ENCODE results near the gene ZCCHC3.

The ZCCHC3 gene

DNA sequence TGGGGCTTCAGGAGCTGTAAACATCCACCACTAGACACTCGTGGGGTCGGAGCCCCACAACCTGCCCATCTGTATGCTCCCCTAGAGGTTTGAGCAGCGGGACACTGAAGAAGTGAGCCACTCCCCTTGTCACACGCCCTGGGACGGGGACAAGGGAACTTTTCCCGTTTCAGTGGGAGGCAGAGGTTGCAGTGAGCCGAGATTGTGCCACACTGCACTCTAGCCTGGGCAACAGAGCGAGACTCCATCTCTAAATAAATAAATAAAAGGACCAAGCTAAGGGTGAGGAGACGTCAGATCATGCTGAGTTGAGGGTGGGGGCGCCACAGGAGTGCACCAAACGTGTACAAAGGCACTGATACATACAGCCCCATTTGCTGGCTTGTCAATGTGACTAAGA lies 8.4 kb downstream of the ZCCHC3 start:
- no peaks in the 10 kb centered on the region for H3K27me3 ChIP-seq (replicated peaks; ENCODE audit: control insufficient read depth, insufficient read depth, low read length)
- H3K9me3 ChIP-seq (ENCODE audit: control insufficient read depth, low read length) = no peaks in the 10 kb centered on the region
- H3K9ac ChIP-seq (ENCODE audit: low read length) = no peak overlapping the region
- DNase-seq (ENCODE audit: low read depth) = no peak
- peaks cover 18% of the 10 kb centered on the region for H3K4me1 ChIP-seq (ENCODE audit: control insufficient read depth, insufficient read depth, low read length)
- no peak overlapping the region for H3K4me3 ChIP-seq (ENCODE audit: low read length)
- no peaks in the 10 kb centered on the region for H3K36me3 ChIP-seq (ENCODE audit: control insufficient read depth, insufficient read depth, low read length, severe bottlenecking)

DNA sequence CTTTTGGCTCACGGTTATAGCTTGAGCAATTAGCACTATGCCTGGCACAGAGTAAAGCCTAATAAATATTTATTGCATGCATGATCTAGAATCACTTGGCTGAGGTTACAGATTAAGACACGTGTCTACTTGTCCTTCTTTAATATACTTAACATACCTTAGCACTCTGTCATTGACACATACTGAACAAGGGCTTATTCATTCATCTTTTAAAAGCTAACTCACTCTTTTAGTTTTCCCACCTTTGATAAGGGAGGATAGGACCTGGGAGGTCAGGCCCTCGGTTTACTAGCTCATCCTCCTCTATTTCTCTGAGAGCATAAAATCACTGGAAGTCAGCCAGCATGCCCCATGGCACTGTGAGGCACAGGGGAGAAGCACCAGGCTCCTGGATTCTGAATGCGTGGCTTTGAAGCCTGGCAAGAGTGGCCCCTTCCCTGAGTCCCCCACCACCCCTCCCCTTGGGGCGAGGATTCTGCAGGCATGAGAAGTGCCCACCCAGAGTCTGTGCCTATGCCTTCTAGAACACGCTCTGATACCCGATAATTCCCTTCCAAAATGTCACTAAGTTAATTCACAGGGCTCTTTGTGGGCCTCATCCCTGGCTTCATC lies 11.2 kb downstream of the ZCCHC3 start:
- no peak overlapping the region for H3K9ac ChIP-seq (ENCODE audit: low read length)
- no peaks in the 10 kb centered on the region for H3K9me3 ChIP-seq (ENCODE audit: control insufficient read depth, low read length)
- H3K27me3 ChIP-seq (replicated peaks; ENCODE audit: control insufficient read depth, insufficient read depth, low read length) = no peaks in the 10 kb centered on the region
- peaks cover 18% of the 10 kb centered on the region for H3K4me1 ChIP-seq (ENCODE audit: control insufficient read depth, insufficient read depth, low read length)
- DNase-seq (ENCODE audit: low read depth) = no peak
- H3K4me3 ChIP-seq (ENCODE audit: low read length) = no peak overlapping the region
- no peaks in the 10 kb centered on the region for H3K36me3 ChIP-seq (ENCODE audit: control insufficient read depth, insufficient read depth, low read length, severe bottlenecking)

DNA sequence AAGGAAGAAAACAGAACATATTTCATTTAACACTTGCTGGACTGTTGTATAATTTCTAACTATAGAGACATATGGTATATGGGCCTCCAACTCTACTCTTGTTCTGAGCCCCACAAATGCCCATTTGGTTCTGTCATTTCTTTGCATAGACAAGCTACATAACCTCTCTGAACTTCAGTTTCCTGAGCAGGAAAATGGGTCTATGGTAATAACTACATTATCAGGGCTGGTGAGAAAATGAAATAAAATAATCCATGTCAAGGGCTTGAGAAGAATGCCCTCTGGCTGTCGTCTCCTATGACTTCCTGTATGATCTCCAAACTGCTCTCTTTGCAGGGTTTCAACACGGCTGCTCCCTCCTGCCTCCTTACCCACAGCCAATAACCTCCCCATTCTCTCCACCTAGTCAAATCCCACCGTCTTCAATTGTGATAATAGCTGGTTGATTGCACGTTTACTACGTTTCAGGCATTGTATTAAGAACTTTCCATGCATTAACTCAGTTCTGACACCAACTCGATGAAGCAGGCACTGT lies 12.0 kb downstream of the ZCCHC3 start:
- Histone ChIP-seq H3K36me3 (ENCODE audit: control insufficient read depth, insufficient read depth, low read length, severe bottlenecking) (no peaks in the 10 kb centered on the region), H3K9ac (ENCODE audit: low read length) (peak overlapping the region; percentile 81), H3K27me3 (replicated peaks; ENCODE audit: control insufficient read depth, insufficient read depth, low read length) (no peaks in the 10 kb centered on the region), H3K9me3 (ENCODE audit: control insufficient read depth, low read length) (no peaks in the 10 kb centered on the region), H3K4me1 (ENCODE audit: control insufficient read depth, insufficient read depth, low read length) (peaks cover 26% of the 10 kb centered on the region), H3K4me3 (ENCODE audit: low read length) (peak overlapping the region; percentile 78)
- DNase-seq (ENCODE audit: low read depth) = peak; percentile 72

DNA sequence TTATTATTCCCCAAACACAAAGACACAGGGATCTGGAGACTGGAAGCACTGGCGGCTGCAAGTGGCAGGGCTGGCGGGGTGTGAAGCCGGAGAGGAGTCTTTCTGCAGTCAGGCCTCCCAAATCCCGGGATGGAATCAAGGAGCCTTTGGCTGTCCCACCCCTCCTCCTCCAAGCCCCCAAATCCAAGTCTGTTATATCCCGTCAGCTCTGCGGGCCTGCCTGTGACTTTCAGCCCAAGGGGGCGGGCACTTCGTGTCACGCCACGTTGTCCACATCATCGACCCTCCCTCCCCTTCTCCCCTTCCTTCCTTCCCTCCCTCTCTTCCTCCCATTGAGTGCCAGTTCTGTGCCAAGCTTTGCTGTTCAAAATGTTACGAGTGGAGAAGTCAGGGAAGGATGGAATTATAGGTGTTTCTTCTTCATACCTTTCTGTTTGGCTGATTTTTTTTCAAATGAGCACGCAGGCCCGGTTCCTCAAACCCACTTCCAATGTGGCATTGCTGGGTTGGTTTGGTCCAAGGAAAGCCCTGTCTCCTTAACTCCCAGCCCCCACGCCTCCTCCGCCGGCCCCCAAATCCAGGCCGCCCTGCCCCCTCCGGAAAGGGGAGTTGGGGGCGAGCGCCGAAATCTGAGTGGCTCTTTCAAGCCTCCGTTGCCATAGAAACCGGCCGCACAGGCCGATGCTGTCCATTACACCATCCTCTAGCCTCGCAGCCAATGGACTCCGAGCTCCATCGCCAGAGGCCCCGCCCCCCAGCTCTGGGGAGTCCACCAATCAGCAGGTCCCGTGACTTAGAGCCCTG lies 12.7 kb downstream of the ZCCHC3 start:
- H3K9ac ChIP-seq (ENCODE audit: low read length) = peak overlapping the region; percentile 81
- H3K4me3 ChIP-seq (ENCODE audit: low read length) = peak overlapping the region; percentile 78
- H3K27me3 ChIP-seq (replicated peaks; ENCODE audit: control insufficient read depth, insufficient read depth, low read length) = no peaks in the 10 kb centered on the region
- no peaks in the 10 kb centered on the region for H3K9me3 ChIP-seq (ENCODE audit: control insufficient read depth, low read length)
- DNase-seq (ENCODE audit: low read depth) = peak; percentile 100
- peaks cover 26% of the 10 kb centered on the region for H3K4me1 ChIP-seq (ENCODE audit: control insufficient read depth, insufficient read depth, low read length)
- H3K36me3 ChIP-seq (ENCODE audit: control insufficient read depth, insufficient read depth, low read length, severe bottlenecking) = no peaks in the 10 kb centered on the region

DNA sequence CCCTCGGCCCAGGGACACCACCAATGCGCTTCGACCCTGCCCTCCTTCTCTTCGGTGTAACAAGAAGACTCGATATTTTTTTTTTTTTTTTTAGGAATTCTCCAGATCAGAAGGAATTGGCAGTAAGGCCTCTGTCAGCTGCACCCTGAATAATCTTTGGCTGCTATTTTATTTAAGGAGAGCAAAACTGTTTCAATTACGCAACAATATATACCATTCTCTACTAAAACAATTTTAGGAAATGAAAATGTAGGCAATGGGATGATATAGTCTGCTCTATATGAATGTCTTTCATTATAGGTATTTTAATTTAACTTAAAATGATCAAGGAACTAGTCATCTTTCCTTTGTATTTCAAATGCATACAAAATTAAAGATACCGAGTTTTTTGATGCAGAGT lies 13.3 kb downstream of the ZCCHC3 start:
- peak overlapping the region; percentile 66 for H3K9ac ChIP-seq (ENCODE audit: low read length)
- peaks cover 26% of the 10 kb centered on the region for H3K4me1 ChIP-seq (ENCODE audit: control insufficient read depth, insufficient read depth, low read length)
- no peak for DNase-seq (ENCODE audit: low read depth)
- no peaks in the 10 kb centered on the region for H3K9me3 ChIP-seq (ENCODE audit: control insufficient read depth, low read length)
- H3K36me3 ChIP-seq (ENCODE audit: control insufficient read depth, insufficient read depth, low read length, severe bottlenecking) = no peaks in the 10 kb centered on the region
- H3K27me3 ChIP-seq (replicated peaks; ENCODE audit: control insufficient read depth, insufficient read depth, low read length) = no peaks in the 10 kb centered on the region
- H3K4me3 ChIP-seq (ENCODE audit: low read length) = peak overlapping the region; percentile 67

DNA sequence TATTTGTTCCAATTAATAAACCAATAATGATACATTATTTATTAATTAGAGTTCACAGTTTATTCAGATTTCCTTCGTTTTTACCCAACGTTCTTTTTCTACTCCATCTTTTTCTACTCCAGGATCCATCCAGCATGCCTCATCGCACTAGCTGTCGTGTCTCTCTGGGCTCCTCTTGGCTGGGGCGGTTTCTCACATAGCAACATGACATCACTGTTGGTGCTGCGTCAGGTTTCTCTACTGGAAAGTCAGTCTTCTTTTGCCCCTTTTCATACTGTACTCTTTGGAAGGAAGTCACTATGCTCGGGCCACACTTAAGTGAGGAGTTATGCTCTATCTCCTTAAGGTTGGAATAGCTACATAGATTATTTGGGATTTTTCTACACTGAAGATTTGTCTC lies 14.2 kb downstream of the ZCCHC3 start:
- Histone ChIP-seq H3K4me3 (ENCODE audit: low read length) (no peak overlapping the region), H3K9ac (ENCODE audit: low read length) (no peak overlapping the region), H3K4me1 (ENCODE audit: control insufficient read depth, insufficient read depth, low read length) (peaks cover 26% of the 10 kb centered on the region), H3K36me3 (ENCODE audit: control insufficient read depth, insufficient read depth, low read length, severe bottlenecking) (no peaks in the 10 kb centered on the region), H3K27me3 (replicated peaks; ENCODE audit: control insufficient read depth, insufficient read depth, low read length) (no peaks in the 10 kb centered on the region), H3K9me3 (ENCODE audit: control insufficient read depth, low read length) (no peaks in the 10 kb centered on the region)
- DNase-seq (ENCODE audit: low read depth) = no peak

DNA sequence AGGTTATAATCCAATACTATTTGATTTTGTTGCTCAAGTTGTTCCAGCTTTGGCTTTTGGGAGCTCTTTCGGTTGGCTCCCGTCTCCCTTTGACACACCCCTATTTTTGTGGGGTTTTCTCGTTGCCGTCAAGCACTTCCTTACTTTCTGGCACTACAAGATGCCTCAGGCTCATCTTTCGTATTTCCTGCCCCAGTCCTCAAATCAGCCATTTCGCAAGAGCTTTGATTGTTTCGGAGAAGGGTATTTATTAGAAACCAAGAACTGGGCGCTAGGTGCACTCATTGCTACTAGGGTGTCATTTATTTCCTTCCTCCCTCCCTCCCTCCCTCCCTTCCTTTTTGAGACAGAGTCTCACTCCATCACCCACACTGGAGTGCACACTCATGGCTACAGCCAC lies 14.7 kb downstream of the ZCCHC3 start:
- no peaks in the 10 kb centered on the region for H3K9me3 ChIP-seq (ENCODE audit: control insufficient read depth, low read length)
- DNase-seq (ENCODE audit: low read depth) = no peak
- H3K4me3 ChIP-seq (ENCODE audit: low read length) = no peak overlapping the region

DNA sequence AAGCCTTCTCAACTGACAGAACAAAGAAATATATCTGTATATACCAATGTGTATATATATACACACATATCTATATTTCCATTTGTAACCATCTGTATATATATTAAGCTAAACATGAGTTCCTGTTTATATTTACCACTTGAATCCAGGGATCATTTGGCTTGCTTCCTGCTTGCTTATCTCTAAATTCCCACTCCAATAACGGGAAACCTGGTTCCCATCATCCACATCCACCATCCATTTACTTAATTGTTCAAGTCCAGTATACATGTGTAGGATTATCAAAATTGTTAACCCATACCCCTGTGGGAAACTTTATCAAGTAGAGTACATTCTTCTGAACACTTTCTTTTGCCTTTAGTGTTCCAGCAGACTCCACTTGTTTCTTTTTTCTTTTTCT lies 15.5 kb downstream of the ZCCHC3 start:
- Histone ChIP-seq H3K4me1 (ENCODE audit: control insufficient read depth, insufficient read depth, low read length) (peaks cover 26% of the 10 kb centered on the region), H3K9me3 (ENCODE audit: control insufficient read depth, low read length) (no peaks in the 10 kb centered on the region), H3K27me3 (replicated peaks; ENCODE audit: control insufficient read depth, insufficient read depth, low read length) (no peaks in the 10 kb centered on the region), H3K4me3 (ENCODE audit: low read length) (no peak overlapping the region), H3K9ac (ENCODE audit: low read length) (no peak overlapping the region), H3K36me3 (ENCODE audit: control insufficient read depth, insufficient read depth, low read length, severe bottlenecking) (no peaks in the 10 kb centered on the region)
- no peak for DNase-seq (ENCODE audit: low read depth)

More for the DNA sequence above, 14.7 kb downstream of the ZCCHC3 start:
- Histone ChIP-seq H3K27me3 (replicated peaks; ENCODE audit: control insufficient read depth, insufficient read depth, low read length) (no peaks in the 10 kb centered on the region), H3K4me1 (ENCODE audit: control insufficient read depth, insufficient read depth, low read length) (peaks cover 26% of the 10 kb centered on the region), H3K9ac (ENCODE audit: low read length) (no peak overlapping the region), H3K36me3 (ENCODE audit: control insufficient read depth, insufficient read depth, low read length, severe bottlenecking) (no peaks in the 10 kb centered on the region)

DNA sequence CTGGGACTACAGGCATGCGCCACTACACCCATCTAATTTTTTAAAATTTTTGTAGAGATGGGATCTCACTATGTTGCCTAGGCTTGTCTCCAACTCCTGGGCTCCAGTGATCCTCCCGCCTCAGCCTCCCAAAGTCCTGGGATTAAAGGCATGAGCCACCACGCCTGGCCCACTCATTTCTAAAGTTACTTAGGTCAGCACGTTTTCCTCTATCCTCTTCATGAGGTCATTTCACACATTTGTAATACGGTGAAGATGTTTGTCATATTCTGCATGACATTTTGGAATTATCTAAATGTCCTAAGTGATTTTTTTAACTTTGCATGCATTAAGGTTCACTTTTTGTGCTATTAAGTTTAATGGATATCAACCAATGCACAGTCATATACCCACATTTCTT lies 16.0 kb downstream of the ZCCHC3 start:
- H3K4me3 ChIP-seq (ENCODE audit: low read length) = no peak overlapping the region
- H3K36me3 ChIP-seq (ENCODE audit: control insufficient read depth, insufficient read depth, low read length, severe bottlenecking) = no peaks in the 10 kb centered on the region
- H3K9ac ChIP-seq (ENCODE audit: low read length) = no peak overlapping the region
- no peaks in the 10 kb centered on the region for H3K9me3 ChIP-seq (ENCODE audit: control insufficient read depth, low read length)
- H3K27me3 ChIP-seq (replicated peaks; ENCODE audit: control insufficient read depth, insufficient read depth, low read length) = no peaks in the 10 kb centered on the region
- DNase-seq (ENCODE audit: low read depth) = no peak
- peaks cover 26% of the 10 kb centered on the region for H3K4me1 ChIP-seq (ENCODE audit: control insufficient read depth, insufficient read depth, low read length)

DNA sequence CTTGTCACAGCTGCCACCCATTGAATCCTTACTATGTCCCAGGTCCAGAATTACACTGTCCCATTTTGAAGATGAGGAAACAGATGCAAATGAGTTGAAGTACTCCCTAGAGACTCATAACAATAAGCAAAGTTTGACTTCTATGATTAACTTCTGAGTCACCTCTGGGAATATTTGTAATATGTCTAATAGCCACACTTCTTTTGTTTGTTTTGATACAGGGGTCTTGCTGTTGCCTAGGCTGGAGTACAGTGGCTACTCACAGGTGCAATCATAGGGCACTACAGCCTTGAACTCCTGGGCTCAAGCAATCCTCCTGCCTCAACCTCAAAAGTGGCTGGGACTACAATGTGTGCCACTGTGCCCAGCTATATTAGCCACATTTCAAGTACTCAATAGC lies 16.6 kb downstream of the ZCCHC3 start:
- H3K27me3 ChIP-seq (replicated peaks; ENCODE audit: control insufficient read depth, insufficient read depth, low read length) = no peaks in the 10 kb centered on the region
- no peaks in the 10 kb centered on the region for H3K9me3 ChIP-seq (ENCODE audit: control insufficient read depth, low read length)
- no peak overlapping the region for H3K9ac ChIP-seq (ENCODE audit: low read length)
- DNase-seq (ENCODE audit: low read depth) = no peak
- H3K4me1 ChIP-seq (ENCODE audit: control insufficient read depth, insufficient read depth, low read length) = peaks cover 25% of the 10 kb centered on the region
- H3K36me3 ChIP-seq (ENCODE audit: control insufficient read depth, insufficient read depth, low read length, severe bottlenecking) = no peaks in the 10 kb centered on the region
- no peak overlapping the region for H3K4me3 ChIP-seq (ENCODE audit: low read length)

DNA sequence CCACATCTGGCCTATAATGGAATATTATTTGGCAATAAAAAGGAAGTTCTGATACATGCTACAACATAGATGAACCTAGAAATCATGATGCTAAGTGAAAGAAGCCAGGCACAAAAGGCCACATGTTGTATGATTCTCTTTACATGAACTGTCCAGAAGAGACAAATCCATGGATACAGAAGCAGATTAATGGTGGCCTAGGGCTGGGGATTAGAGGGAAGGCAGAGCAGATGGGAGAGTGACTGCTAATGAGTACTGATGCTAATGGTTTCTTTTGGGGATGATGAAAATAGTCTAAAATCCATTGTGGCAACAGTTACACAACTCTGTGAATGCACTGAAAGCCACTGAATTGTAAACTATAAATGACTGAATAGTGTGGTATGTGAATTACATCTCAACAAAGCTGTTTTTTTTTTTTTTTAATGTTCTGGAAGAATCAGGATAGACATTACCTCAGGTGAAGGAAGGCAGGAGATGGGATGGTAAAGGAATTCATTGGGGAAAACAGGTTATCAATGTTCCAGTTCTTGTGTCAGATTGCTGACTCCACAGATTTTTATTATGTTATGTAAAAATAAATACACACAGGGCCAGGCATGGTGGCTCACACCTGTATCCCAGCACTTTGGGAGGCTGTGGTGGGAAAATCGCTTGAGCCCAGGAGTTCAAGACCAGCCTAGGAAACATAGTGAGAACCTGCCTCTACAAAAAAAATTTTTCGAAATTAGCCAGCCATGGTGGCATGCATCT lies 19.1 kb downstream of the ZCCHC3 start:
- H3K27me3 ChIP-seq (replicated peaks; ENCODE audit: control insufficient read depth, insufficient read depth, low read length) = no peaks in the 10 kb centered on the region
- no peak overlapping the region for H3K9ac ChIP-seq (ENCODE audit: low read length)
- peaks cover 8% of the 10 kb centered on the region for H3K4me1 ChIP-seq (ENCODE audit: control insufficient read depth, insufficient read depth, low read length)
- H3K9me3 ChIP-seq (ENCODE audit: control insufficient read depth, low read length) = no peaks in the 10 kb centered on the region
- H3K36me3 ChIP-seq (ENCODE audit: control insufficient read depth, insufficient read depth, low read length, severe bottlenecking) = no peaks in the 10 kb centered on the region
- peak; percentile 57 for DNase-seq (ENCODE audit: low read depth)
- no peak overlapping the region for H3K4me3 ChIP-seq (ENCODE audit: low read length)

Measured in adipocyte (in vitro differentiated cells).